ENCODE data around the gene CUEDC1.

GRCh38 chr17:57849163-57849873 is 105.9 kb downstream of the CUEDC1 start:
- no peak for TF ChIP-seq CTCF (IDR thresholded peaks at IDR 0.05; ENCODE audit: low read depth, low read length)
- no peak for TF ChIP-seq EZH2phosphoT487 (IDR thresholded peaks at IDR 0.05; ENCODE audit: low read depth)

Data from OCI-LY3 (cell line).